GM10266 (cell line): ENCODE results near the gene SCAMP4.

Experiments
- DNase-seq: peaks from one replicate; pipeline ENCODE4 v3.0.0; 2012; ENCODE audit errors: extremely low spot score
- TF ChIP-seq, protein P1 (sequence below): IDR thresholded peaks from 2 replicates; pipeline ENCODE4 v1.5.1; 2012; ENCODE audit warnings: mild to moderate bottlenecking, low read depth; ENCODE audit not compliant: control insufficient read depth, insufficient read depth; ENCODE audit errors: missing control alignments

The SCAMP4 gene

DNA sequence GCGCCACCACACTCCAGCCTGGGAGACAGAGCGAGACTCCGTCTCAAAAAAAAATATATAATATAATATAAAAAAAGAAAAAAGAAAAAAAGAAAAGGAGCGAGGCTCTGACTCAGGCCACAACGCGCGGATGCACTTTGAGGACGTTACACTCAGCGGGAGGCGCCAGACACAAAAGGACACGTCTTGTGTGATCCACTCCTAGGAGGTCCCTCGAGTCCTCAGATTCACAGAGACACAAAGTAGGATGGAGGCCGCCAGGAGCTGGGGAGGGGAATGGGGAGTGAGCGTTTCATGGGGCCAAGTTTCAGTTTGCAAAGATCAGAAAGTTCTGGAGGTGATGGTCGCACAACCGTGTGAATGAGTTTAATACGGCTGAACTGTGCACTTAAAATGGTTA lies 11.4 kb upstream of the SCAMP4 start:
- DNase-seq, result no peak
- TF ChIP-seq, protein P1, sequence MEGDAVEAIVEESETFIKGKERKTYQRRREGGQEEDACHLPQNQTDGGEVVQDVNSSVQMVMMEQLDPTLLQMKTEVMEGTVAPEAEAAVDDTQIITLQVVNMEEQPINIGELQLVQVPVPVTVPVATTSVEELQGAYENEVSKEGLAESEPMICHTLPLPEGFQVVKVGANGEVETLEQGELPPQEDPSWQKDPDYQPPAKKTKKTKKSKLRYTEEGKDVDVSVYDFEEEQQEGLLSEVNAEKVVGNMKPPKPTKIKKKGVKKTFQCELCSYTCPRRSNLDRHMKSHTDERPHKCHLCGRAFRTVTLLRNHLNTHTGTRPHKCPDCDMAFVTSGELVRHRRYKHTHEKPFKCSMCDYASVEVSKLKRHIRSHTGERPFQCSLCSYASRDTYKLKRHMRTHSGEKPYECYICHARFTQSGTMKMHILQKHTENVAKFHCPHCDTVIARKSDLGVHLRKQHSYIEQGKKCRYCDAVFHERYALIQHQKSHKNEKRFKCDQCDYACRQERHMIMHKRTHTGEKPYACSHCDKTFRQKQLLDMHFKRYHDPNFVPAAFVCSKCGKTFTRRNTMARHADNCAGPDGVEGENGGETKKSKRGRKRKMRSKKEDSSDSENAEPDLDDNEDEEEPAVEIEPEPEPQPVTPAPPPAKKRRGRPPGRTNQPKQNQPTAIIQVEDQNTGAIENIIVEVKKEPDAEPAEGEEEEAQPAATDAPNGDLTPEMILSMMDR, result no peak

DNA sequence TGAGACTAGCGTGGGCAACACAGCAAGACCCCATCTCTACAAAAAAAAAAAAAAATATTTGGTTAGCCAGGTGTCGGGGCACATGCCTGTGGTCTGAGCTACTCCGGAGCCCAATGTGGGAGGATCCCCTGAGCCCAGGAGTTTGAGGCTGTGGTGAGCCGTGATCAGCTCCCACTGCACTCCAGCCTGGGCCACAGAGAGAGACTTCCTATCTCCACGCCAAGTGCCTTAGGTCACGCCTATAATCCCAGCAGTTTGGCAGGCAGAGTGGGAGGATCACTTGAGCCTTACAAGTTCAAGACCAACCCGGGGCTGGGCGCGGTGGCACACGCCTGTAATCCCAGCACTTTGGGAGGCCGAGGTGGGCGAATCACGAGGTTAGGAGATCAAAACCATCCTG lies 8.7 kb upstream of the SCAMP4 start:
- DNase-seq, result no peak
- TF ChIP-seq, protein P1, result no peak

DNA sequence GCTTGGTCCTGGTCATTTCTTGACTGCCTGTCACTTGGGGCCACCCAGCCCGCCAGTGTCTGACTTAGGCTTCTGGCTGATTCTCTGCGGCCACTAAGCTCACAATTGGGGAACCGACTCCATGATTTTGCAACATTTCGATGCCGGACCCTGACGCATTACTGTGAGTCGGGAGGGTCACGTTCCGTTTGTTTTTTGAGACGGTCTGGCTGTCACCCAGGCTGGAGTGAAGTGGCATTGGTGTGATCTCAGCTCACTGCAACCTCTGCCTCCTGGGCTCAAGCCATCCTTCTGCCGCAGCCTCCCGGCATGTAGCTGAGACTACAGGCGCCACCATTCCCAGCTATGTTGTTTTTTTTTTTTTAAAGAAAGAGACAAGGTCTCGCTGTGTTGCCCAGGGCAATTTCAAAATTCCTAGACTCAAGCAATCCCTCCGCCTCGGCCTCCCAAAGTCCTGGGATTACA lies 3.2 kb upstream of the SCAMP4 start:
- DNase-seq, result no peak
- TF ChIP-seq, protein P1, result no peak

GRCh38 chr19:1902923-1903322 lies 2.3 kb upstream of the SCAMP4 start:
- TF ChIP-seq, protein P1, result no peak
- DNase-seq, result no peak

- no peak for DNase-seq
- TF ChIP-seq, protein P1, result no peak
These were observed 414 bp upstream of the SCAMP4 start for GRCh38 chr19:1904860-1905109.

DNA sequence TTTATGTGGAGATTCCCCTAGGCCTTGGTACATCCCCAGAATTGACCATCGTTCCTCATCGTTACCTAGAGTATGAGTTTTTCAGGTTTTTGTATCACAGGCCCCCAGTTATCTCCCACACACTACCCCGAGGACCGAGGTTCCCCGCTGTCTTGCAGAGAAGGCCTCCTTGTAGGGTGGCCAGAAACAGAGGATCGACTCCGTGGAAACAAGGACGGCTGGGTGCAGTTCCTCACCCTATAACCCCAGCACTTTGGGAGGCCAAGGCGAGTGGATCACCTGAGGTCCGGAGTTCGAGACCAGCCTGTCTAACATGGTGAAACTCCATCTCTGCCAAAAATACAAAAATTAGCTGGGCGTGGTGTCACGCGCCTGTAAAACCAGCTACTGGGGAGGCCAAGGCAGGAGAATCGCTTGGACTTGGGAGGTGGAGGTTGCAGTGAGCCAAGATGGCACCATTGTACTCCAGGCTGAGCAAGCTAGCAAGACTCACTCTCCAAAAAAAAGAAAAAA lies 720 bp downstream of the SCAMP4 start:
- no peak for DNase-seq
- TF ChIP-seq, protein P1, result no peak

GRCh38 chr19:1906985-1907562 lies 1.9 kb downstream of the SCAMP4 start:
- no peak for DNase-seq
- TF ChIP-seq, protein P1, result no peak
